Thyroid gland (tissue), 4 donors: ENCODE results near the gene SLC25A13. TPM values are rescaled to one million over a fixed set of nuclear protein-coding genes. Genes with fewer than 3 reads are reported as not detected.

ENCODE experiments used
- DNase-seq, 2 donors: peaks; one replicate each; pipeline ENCODE4 v3.0.0-alpha.2; 2019
- H3K27ac ChIP-seq, 3 donors: fragments of 200-600 bp; sonication (generic); 1 replicate in 2 of 3; 2 replicates in 1 of 3; pipeline ENCODE4 v1.5.1; 2016 to 2019; ENCODE audit warnings: mild to moderate bottlenecking in 1 of 3, moderate library complexity in 1 of 3
- H3K27me3 ChIP-seq: fragments of 200-600 bp; sonication (generic); one replicate; pipeline ENCODE4 v1.5.1; 2019
- H3K36me3 ChIP-seq, 2 donors: fragments of 200-600 bp; sonication (generic); one replicate each; pipeline ENCODE4 v1.5.1; 2016 to 2019
- H3K4me1 ChIP-seq, 2 donors: fragments of 200-600 bp; sonication (generic); one replicate each; pipeline ENCODE4 v1.5.1; 2017 to 2019
- H3K4me3 ChIP-seq, 3 donors: fragments of 200-600 bp; sonication (generic); replicated peaks in 1 of 3; 1 replicate in 2 of 3; 2 replicates in 1 of 3; pipeline ENCODE4 v1.5.1; 2016; ENCODE audit warnings: mild to moderate bottlenecking in 1 of 3
- H3K9me3 ChIP-seq: fragments of 200-600 bp; sonication (generic); one replicate; pipeline ENCODE4 v1.5.1; 2017
- CTCF ChIP-seq, 6 experiments: fragments of 200-600 bp in 3 of 6; fragments of 450-650 bp in 3 of 6; sonication (generic) in 3 of 6; IDR thresholded peaks; one replicate each; pipeline ENCODE4 v1.5.1; 2016 to 2019; ENCODE audit warnings: antibody characterized with exemption in 6 of 6, mild to moderate bottlenecking in 2 of 6, inconsistent platforms in 1 of 6, moderate library complexity in 1 of 6
- POLR2A ChIP-seq, 2 donors: fragments of 450-650 bp; IDR thresholded peaks; one replicate each; pipeline ENCODE4 v1.6.1; 2017; ENCODE audit warnings: antibody characterized with exemption in 2 of 2, mild to moderate bottlenecking in 2 of 2, moderate library complexity in 1 of 2
- WGBS, 2 donors: methylation state at CpG; one replicate each; pipeline ENCODE4 v1.1.5; 2017; 5-methylcytosine and 5-hydroxymethylcytosine counted together
- intact Hi-C: fragments of 100-400 bp; cut with DNase I; formaldehyde crosslinking; loops from one replicate; pipeline ENCODE4 v1.15.1; 2023
- total RNA-seq, 4 donors: library from RNA; depleted of rRNA; stranded (reverse); fragments of >200 nt; gene quantifications; one replicate each; pipeline ENCODE4 v1.2.3, GENCODE V29; 2016

Gene SLC25A13
- total RNA-seq, 4 donors from 2014 or later: 22.7 to 36.1 (median 30.2) TPM

GRCh38 chr7:96131525-96131924, 190.4 kb downstream of the SLC25A13 start:
- no peaks in the 10 kb centered on the region for H3K36me3 ChIP-seq

DNA sequence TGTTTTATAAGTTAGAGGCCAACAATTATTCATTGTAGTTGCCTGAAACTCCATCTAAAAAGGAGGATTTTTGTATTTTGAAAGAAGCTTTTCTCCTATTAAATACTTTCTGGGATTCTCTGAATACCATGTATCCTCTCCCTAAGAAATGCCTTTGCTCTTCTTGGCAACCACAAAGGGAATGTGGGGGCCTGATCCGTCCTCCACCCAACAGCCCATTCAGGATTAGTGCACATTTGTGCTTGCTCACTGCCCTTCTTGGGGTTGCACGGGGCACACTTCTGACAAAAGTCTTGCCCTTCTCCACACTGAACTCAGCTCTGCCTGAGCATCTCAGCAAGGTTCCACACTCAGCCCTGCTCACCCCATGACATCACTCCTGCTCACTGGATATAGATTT, 194.2 kb downstream of the SLC25A13 start:
- no peak for TF ChIP-seq POLR2A (IDR thresholded peaks at IDR 0.05)
- TF ChIP-seq CTCF (IDR thresholded peaks at IDR 0.05): no peak
- Histone ChIP-seq H3K4me3 (no peak overlapping the region), H3K27me3 (no peaks in the 10 kb centered on the region), H3K36me3 (no peaks in the 10 kb centered on the region), H3K4me1 (no peaks in the 10 kb centered on the region), H3K27ac (no peak overlapping the region), H3K9me3 (no peaks in the 10 kb centered on the region)
- DNase-seq: no peak
- intact Hi-C loops: no loop called here
- WGBS, 2 donors: 78 to 93% methylated on average over 2 of the region's 2 CpGs

More at GRCh38 chr7:96131525-96131924, 190.4 kb downstream of the SLC25A13 start:
- DNase-seq: no peak
- no peaks in the 10 kb centered on the region for H3K9me3 ChIP-seq
- intact Hi-C loops: no loop called here
- TF ChIP-seq CTCF (IDR thresholded peaks at IDR 0.05): no peak
- no peak for TF ChIP-seq POLR2A (IDR thresholded peaks at IDR 0.05)
- no peaks in the 10 kb centered on the region for H3K27me3 ChIP-seq
- no peak overlapping the region for H3K27ac ChIP-seq
- H3K4me1 ChIP-seq: no peaks in the 10 kb centered on the region
- 95 to 97% methylated on average over 3 of the region's 3 CpGs for WGBS, 2 donors
- H3K4me3 ChIP-seq: no peak overlapping the region

DNA sequence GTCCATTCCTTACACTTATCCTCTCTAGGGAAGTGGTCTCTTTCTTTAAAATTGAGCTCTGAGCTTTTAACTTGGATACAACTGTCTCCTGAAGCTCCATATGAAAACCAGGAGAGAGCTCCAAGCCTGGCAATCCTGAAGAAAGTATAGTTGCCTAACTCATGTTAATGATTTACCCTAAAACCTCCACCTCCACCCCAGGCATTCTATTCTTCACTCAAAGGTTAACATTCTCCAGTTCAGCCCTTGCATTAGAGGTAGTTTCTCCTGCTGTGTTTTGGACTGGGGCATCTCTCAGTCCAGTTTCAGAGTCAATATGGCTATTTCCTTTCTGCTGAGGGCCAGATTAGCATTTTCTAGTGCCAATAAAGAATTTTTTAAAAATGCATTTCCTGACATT, 195.5 kb downstream of the SLC25A13 start:
- Histone ChIP-seq H3K9me3 (no peaks in the 10 kb centered on the region), H3K36me3 (no peaks in the 10 kb centered on the region), H3K27me3 (no peaks in the 10 kb centered on the region), H3K4me1 (no peaks in the 10 kb centered on the region), H3K4me3 (no peak overlapping the region), H3K27ac (no peak overlapping the region)
- no peak for TF ChIP-seq CTCF (IDR thresholded peaks at IDR 0.05)
- TF ChIP-seq POLR2A (IDR thresholded peaks at IDR 0.05): no peak
- intact Hi-C loops: no loop called here
- DNase-seq: no peak

- H3K9me3 ChIP-seq: no peaks in the 10 kb centered on the region
- DNase-seq: no peak
- peaks cover 0 to 2% of the 10 kb centered on the region in 2 donors for H3K36me3 ChIP-seq
- no peak overlapping the region for H3K27ac ChIP-seq
- no peak overlapping the region for H3K4me3 ChIP-seq
- no peaks in the 10 kb centered on the region for H3K27me3 ChIP-seq
- no peaks in the 10 kb centered on the region for H3K4me1 ChIP-seq
- 86 to 96% methylated on average over 2 of the region's 2 CpGs for WGBS, 2 donors
- intact Hi-C loops: no loop called here
- no peak for TF ChIP-seq CTCF (IDR thresholded peaks at IDR 0.05)
- TF ChIP-seq POLR2A (IDR thresholded peaks at IDR 0.05): no peak
Observed at GRCh38 chr7:96122746-96123145, 199.2 kb downstream of the SLC25A13 start.

DNA sequence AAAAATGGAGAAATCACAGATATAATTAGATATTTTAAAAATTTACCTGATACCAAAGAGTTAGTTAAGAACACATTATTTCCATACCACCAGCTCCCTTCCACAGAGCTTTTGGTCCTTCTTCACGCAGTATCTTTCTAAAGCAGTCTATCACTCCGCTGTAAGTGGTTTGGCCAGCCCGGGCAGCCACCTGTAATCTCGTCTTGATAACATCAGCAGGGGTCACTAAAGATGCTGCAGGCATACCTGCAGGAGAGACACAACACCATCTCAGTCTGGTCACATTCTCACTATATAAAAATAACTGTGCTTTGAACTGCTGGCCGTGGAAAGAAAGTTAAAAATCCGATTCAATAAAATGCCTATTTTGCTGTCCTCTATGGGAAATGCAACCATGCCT, 200.1 kb downstream of the SLC25A13 start:
- no peaks in the 10 kb centered on the region for H3K27me3 ChIP-seq
- DNase-seq: no peak
- no peaks in the 10 kb centered on the region for H3K4me1 ChIP-seq
- peaks cover 0 to 2% of the 10 kb centered on the region in 2 donors for H3K36me3 ChIP-seq
- no peak for TF ChIP-seq POLR2A (IDR thresholded peaks at IDR 0.05)
- TF ChIP-seq CTCF (IDR thresholded peaks at IDR 0.05): no peak
- no peak overlapping the region for H3K27ac ChIP-seq
- 86 to 88% methylated on average over 6 of the region's 6 CpGs for WGBS, 2 donors
- no peaks in the 10 kb centered on the region for H3K9me3 ChIP-seq
- H3K4me3 ChIP-seq: no peak overlapping the region
- intact Hi-C loops: no loop called here
